Activated CD4-positive, alpha-beta T cell treated with anti-CD3 and anti-CD28 coated beads, Interleukin-10, Interleukin-2, amounts not matched to agents 100 ng/mL and 50 ng/mL, durations not matched to agents 16 hours and 8 hours (primary cell): Measurements from ENCODE around the gene M6PR.
"Not testable (repeated sequence)": the region's sequence is repeated elsewhere in the genome, so short reads cannot be mapped to it uniquely, and the experiment has no call there.

Experiments used
- DNase-seq: peaks from one replicate; pipeline ENCODE4 v3.0.0-alpha.2; 2020

The M6PR gene

DNA sequence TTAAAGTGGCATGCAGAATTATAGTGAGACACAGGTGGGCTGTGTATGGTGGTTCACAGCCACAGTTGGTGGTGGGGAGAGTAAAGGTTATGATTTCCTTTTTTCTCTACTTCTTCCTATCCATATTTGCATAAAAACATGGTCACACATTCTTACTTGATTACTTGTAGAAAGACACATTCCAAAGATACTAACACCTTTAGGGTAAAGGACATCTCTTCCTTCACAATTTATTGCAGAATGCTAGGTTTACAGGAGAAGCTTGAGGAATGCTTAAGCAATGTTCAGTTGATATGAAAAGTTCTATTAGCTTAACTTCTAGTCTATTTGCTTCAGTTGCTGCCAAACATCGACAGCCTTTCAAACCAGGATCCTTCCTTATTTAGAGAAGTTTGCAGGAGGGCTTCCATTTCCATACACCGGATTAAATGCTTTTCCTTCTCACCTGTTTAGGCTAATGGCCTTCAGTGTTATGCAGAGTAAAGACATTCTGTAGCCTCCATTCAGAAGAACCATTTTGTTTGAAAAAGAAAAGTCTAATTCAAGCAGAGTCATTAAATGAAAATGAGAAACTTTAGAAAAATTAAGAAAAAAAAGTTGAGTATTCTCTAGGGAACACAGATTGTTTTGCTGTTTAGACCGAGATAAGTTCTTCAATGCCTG is 37.7 kb downstream of the M6PR start:
- no peak for DNase-seq

DNA sequence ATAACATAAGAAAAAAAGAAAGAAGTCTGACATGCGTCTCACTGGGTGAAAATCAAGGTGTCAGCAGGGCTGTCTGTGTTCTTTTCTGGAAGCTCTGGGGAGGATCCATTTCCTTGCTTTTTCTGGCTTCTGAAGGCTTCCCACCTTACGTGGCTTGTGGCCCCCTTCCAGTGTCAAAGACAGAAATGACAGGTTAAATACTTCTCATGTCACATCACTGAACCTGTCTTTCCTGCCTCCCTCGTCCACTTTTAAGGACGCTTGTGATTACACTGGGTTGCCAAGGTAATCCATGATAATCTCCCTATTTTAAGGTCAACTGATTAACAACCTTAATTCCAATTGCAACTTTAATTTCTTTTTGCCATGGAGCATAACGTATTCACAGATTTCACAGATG is 39.7 kb downstream of the M6PR start:
- DNase-seq = no peak

DNA sequence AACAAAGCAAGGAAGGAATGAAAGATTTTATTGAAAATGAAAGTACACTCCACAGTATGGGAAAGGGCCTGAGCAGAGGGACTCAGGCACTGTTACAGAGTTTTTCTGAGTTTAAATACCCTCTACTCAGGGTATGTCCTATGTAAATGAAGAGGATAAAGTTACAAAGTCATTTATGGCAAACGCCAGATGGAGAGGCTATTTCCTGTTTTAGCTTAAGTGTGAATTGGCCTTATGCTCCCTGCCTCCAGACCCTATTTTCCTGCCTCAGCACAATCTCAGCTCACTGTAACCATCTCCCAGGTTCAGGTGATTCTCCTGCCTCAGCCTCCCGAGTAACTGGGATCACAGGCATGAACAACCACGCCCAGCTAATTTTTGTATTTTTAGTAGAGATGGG is 41.9 kb downstream of the M6PR start:
- no peak for DNase-seq

DNA sequence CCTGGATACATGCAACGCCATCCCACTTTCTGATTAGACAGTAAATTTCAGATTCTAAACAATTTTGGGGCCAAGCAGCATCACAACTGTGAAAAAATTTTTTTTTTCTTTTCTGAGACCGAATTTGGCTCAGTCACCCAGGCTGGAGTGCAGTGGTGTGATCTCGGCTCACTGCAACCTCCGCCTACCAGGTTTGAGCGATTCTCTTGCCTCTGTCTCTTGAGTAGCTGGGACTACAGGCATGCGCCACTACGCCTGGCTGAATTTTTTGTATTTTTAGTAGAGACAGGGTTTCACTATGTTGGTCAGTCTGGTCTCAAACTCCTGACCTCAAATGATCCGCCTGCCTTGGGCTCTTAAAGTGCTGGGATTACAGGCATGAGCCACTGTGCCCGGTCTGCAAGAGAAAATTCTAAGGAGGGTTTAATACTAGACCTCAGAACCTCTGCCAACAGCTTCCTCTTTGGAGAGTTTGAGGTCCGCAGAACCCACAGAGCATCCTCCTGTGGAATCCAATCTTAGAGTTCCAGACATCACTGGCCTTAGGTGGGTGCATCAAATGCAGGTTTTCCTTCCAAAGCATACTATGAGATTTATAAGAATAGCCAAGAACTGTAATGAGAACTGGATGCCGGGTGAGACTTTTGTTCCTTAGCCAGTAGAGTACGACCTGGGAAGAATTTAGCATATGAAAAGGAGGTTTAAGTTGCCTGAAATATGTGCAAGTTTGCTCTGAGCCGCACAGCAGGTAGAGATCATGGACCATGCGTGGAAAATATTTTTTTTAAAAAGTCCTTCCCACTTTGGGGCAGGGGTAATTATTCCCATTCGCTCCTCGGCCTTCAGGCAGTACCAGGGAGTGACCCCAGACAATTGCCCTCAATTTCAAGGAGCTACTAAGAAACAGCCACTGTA is 42.9 kb downstream of the M6PR start:
- DNase-seq = no peak

DNA sequence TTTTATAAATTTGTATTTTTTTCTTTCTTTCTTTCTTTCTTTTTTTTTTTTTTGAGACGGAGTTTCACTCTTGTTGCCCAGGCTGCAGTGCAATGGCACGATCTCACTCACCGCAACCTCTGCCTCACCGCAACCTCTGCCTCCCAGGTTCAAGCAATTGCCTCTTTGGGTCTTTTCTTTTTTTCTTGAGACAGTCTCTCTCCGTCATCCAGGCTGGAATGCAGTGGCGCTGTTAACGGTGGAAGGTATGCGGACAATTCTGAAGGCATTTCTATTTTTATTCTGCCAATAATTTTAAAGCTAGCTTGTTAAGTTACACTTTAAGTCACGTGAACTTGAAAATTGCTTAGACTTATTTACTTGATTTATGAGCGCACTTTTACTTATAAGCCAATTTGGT is 43.9 kb downstream of the M6PR start:
- DNase-seq = no peak

DNA sequence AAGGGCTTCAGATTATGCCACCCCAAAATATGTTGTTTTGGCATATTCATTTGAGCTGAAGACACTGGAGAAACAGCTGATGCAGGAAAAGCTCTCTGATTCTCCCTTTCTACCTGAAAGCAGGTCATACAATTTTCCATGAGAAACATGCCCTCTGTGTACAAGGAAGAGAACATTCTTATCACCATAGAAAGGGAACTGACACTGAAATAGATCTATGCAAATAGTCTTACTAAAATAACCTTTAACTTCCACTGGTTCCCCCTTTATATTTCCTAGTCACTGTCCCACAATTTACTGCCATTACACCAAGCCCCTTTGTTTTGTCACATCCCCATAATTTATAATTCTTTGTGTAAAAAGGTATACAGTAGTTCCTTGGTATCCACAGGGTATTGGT is 44.8 kb downstream of the M6PR start:
- DNase-seq = no peak

DNA sequence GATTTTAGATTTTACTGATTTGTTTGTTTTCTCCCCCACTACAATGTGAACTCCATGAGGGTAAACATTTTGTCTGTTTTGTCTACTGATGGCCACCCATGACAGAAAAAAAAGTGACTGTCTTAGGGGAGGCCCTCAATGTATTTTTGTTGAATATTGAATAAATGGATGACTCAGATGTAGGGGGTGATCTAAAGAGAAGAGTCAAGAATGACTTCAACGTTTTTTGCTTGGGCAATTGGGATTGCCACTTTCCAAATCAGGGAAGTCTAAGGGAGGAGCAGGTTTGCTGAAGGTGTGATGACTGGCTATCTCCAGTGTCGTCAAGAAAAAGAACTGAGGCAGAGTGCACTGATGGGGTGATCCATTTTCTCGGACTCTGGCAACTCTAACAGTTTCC is 45.8 kb downstream of the M6PR start:
- DNase-seq = no peak

DNA sequence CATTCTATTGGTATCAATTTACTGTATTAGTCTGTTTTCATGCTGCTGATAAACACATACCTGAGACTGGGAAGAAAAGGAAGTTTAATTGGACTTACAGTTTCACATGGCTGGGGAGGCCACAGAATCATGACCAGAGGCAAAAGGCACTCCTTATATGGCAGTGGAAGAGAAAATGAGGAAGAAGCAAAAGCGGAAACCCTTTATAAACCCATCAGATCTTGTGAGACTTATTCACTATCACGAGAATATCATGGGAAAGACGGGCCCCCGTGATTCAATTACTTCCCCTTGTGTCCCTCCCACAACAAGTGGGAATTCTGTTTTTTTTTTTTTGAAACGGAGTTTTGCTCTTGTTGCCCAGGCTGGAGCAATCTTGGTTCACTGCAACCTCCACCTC is 46.7 kb downstream of the M6PR start:
- DNase-seq = not testable (repeated sequence)

DNA sequence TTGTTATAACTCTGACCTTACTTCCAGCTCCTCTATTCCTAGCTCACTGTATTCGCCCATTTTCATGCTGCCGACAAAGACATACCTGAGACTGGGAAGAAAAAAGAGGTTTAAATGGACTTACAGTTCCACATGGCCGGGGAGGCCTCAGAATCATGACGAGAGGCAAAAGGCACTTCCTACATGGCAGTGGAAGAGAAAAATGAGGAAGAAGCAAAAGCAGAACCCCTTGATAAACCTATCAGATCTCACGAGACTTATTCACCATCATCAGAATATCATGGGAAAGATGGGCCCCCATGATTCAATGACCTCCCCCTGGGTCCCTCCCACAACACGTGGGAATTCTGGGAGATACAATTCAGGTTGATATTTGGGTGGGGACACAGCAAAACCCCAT is 49.6 kb downstream of the M6PR start:
- DNase-seq = no peak

DNA sequence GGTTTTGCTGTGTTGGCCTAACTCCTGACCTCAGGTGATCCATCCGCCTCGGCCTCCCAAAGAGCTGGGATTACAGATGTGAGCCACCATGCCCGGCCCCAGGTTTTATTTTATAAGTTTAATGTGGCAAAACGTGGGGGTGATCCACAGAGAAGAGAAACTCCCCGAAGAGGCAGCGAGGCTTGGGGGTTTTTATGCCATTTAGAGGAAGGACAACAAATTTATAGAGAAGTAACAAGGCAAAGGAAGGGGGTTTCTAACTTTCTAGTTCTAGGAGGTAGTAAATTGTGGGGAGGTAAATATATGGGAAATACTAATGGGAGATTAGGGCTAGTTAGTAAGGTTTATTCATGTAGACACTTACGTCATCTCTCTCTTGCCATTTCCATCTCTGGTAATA is 52.4 kb downstream of the M6PR start:
- DNase-seq = no peak

DNA sequence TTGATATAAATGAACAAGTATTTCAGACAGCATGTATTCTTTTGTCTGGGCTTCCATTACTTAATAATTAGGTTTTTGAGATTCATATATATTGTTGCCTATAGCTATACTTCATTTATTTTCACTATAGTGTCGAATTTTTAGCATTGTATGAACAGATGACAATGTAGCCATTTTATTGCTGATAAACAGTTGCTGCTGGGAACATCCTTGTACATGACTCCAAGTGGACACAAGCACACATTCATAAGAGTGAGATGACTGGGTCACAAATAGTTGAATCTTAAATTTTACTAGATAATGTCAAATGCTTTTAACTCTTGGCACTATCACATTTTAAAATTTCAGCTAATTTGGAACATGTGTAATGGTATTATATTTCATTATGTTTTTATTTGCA is 54.5 kb downstream of the M6PR start:
- no peak for DNase-seq

DNA sequence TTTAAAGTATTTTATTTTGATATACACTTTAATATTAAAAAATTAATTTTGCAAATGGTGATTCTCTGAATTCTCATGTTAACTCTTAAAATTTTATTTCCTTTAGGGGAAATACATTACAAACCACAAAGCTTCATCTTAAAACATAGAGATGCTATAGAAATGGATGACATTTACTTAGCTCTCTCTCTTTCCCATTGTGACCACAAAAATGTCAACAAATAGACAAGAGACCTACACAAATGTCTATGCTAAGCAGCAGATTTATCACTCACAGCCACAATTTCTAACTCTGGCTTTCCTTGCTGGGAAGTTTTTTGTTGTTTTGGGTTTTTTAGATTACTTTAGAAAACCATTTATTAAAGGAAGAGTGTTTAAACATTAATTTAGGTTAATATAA is 55.1 kb downstream of the M6PR start:
- DNase-seq = no peak

DNA sequence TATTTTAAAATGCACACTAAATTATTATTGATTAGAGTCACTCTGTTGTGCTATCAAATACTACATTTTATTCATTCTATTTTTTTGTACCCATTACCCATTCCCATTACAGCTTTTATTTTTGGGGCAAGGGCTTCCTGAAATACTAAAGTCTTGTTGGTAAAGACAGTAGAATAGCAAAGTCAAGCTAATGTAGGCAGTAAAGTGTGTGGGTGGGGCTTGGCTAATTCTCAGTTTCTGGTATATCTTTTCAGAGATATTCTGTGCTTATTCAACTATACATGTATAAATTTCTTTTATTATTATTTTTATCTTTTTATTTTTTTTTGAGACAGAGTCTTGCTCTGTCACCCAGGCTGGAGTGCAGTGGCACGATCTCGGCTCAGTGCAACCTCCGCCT is 57.5 kb downstream of the M6PR start:
- no peak for DNase-seq
